ENCODE measurements around the gene THSD7B.

DNA sequence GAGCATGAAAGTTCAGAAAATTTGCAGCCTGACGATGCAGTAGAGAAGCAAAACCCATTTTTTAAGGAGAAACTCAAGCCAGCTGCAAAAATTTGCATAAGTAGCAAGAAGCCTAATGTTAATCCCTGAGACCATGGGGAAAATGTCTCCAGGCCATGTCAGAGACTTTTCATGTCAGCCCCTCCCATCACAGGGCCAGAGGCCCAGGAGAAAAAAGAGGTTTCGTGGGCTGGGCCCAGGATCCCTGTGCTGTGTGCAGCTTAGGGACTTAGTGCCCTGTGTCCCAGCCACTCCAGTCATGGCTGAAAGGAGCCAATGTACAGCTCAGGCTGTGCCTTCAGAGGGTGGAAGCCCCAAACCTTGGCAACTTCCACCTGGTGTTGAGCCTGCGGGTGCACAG is 533.0 kb downstream of the THSD7B start:
- TF ChIP-seq CTCF (conservative IDR thresholded peaks at IDR 0.05 in 1 of 2, IDR thresholded peaks at IDR 0.05 in 1 of 2; ENCODE audit: extremely low read depth in 1 of 2, insufficient read depth in 1 of 2, low read depth in 1 of 2, low read length in 2 of 2) (no peak), EZH2 (IDR thresholded peaks at IDR 0.05; ENCODE audit: borderline replicate concordance, low read length) (no peak)

Measured in mammary epithelial cell (primary cell).